BE2C (cell line): ENCODE data around the gene PCDHGA8.
"Not testable (repeated sequence)": the region's sequence is repeated elsewhere in the genome, so short reads cannot be mapped to it uniquely, and the experiment has no call there.

Source experiments
- DNase-seq: peaks from one replicate; pipeline ENCODE4 v3.0.0-alpha.2; 2020
- H3K27me3 ChIP-seq: fragments of 250-450 bp; sonication (Bioruptor Pico); 2 replicates; pipeline ENCODE4 v1.5.1; 2020; ENCODE audit warnings: mild to moderate bottlenecking
- H3K36me3 ChIP-seq: fragments of 250-450 bp; sonication (Bioruptor Pico); 2 replicates; pipeline ENCODE4 v1.5.1; 2020; ENCODE audit warnings: mild to moderate bottlenecking
- H3K4me1 ChIP-seq: fragments of 250-450 bp; sonication (Bioruptor Pico); 2 replicates; pipeline ENCODE4 v1.5.1; 2020
- H3K4me3 ChIP-seq: 2 replicates; pipeline ENCODE4 v1.5.1; 2011; ENCODE audit warnings: low read depth, low read length
- H3K9me3 ChIP-seq: fragments of 250-450 bp; sonication (Bioruptor Pico); 2 replicates; pipeline ENCODE4 v1.5.1; 2020
- CTCF ChIP-seq: IDR thresholded peaks from 2 replicates; pipeline ENCODE4 v1.5.1; 2012; ENCODE audit warnings: mild to moderate bottlenecking, low read depth, low read length

The PCDHGA8 gene

GRCh38 chr5:141382469-141383294 is 9.8 kb upstream of the PCDHGA8 start, which contains the start of gene PCDHGA7:
PCDHGA7 (plus strand) TSS chr5:141382742; CDS start chr5:141382900, 158 bp downstream.
- H3K9me3 ChIP-seq, result no peaks in the 10 kb centered on the region; the same call in 1 of the 2 replicates
- no peaks in the 10 kb centered on the region for H3K27me3 ChIP-seq
- H3K4me1 ChIP-seq, result no peaks in the 10 kb centered on the region
- DNase-seq, result no peak
- peaks cover 12% of the 10 kb centered on the region for H3K36me3 ChIP-seq
- no peak within 1 kb of the TSS for H3K4me3 ChIP-seq
- TF ChIP-seq CTCF, result no peak

DNA sequence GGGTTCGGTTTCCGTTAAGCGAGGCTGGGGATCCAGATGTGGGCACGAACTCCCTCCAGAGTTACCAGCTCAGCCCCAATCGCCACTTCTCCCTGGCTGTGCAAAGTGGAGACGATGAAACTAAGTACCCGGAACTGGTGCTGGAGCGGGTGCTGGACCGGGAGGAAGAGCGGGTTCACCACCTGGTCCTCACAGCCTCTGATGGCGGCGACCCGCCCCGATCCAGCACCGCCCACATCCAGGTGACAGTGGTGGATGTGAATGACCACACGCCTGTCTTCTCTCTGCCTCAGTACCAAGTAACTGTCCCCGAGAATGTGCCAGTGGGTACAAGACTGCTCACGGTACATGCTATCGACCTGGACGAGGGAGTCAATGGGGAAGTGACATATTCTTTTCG is 9.1 kb upstream of the PCDHGA8 start:
- Histone ChIP-seq H3K9me3 (no peaks in the 10 kb centered on the region; the same call in 1 of the 2 replicates), H3K4me1 (no peaks in the 10 kb centered on the region), H3K36me3 (peaks cover 12% of the 10 kb centered on the region), H3K4me3 (no peak overlapping the region), H3K27me3 (no peaks in the 10 kb centered on the region)
- no peak for TF ChIP-seq CTCF
- DNase-seq, result no peak

DNA sequence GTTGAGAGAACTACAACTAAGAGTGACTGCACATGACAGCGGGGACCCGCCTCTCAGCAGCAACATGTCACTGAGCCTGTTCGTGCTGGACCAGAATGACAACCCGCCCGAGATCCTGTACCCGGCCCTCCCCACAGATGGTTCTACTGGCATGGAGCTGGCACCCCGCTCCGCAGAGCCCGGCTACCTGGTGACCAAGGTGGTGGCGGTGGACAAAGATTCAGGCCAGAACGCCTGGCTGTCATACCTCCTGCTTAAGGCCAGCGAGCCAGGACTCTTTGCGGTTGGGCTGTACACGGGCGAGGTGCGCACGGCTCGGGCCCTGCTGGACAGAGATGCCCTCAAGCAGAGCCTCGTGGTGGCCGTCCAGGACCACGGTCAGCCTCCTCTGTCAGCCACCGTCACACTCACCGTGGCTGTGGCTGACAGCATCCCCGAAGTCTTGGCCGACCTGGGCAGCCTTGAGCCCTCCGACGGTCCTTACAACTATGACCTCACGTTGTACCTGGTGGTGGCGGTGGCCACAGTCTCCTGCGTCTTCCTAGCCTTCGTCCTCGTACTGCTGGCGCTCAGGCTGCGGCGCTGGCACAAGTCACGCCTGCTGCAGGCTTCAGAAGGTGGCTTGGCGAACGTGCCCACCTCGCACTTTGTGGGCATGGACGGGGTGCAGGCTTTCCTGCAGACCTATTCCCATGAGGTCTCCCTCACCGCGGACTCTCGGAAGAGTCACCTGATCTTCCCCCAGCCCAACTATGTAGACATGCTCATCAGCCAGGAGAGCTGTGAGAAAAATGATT is 7.8 kb upstream of the PCDHGA8 start:
- Histone ChIP-seq H3K4me3 (no peak overlapping the region), H3K36me3 (peaks cover 12% of the 10 kb centered on the region), H3K4me1 (no peaks in the 10 kb centered on the region), H3K9me3 (no peaks in the 10 kb centered on the region; the same call in 1 of the 2 replicates), H3K27me3 (no peaks in the 10 kb centered on the region)
- no peak for TF ChIP-seq CTCF
- DNase-seq, result no peak

DNA sequence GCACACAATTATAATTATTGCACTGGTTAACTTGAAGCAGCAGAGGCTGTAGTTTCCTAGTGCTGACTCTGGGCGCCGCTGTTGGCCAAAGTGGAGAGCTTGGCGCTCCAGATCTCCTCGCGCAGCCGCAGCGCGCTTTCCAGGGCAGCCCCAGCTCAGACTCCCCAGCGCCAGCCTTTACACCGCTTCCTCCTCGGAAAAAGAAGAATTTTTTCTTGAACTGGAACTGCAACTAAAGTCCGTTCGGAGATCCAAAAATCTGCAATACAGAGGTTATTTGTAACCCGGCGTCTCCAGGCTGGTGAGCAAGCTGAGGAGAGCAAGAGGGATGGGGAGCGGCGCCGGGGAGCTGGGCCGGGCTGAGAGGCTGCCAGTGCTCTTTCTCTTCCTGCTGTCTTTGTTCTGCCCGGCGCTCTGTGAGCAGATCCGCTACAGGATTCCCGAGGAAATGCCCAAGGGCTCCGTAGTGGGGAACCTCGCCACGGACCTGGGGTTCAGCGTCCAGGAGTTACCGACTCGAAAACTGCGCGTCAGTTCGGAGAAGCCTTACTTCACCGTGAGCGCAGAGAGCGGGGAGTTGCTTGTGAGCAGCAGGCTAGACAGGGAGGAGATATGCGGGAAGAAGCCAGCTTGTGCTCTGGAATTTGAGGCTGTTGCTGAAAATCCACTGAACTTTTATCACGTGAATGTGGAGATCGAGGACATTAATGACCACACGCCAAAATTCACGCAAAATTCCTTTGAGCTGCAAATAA is 4.7 kb upstream of the PCDHGA8 start, which contains the start of gene PCDHGB4:
PCDHGB4 (plus strand) TSS at position 142 of the 755 bp plus-strand sequence; CDS start at position 329, 187 bp downstream.
- DNase-seq, H3K9me3 ChIP-seq, H3K36me3 ChIP-seq, H3K27me3 ChIP-seq, H3K4me1 ChIP-seq, H3K4me3 ChIP-seq: not testable (repeated sequence)

DNA sequence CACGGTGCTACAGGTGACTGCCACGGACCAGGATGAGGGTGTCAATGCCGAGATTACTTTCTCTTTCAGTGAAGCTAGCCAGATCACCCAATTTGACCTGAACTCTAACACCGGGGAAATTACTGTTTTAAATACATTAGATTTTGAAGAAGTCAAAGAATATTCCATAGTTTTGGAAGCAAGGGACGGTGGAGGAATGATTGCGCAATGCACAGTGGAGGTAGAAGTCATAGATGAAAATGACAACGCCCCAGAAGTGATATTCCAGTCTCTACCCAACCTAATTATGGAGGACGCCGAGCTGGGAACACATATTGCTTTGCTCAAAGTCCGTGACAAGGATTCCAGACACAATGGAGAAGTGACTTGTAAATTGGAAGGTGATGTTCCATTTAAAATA is 3.8 kb upstream of the PCDHGA8 start:
- H3K36me3 ChIP-seq, result no peaks in the 10 kb centered on the region; the same call in 1 of the 2 replicates
- no peaks in the 10 kb centered on the region for H3K27me3 ChIP-seq
- no peak for TF ChIP-seq CTCF
- H3K9me3 ChIP-seq, result no peaks in the 10 kb centered on the region; the same call in 1 of the 2 replicates
- no peak overlapping the region for H3K4me3 ChIP-seq
- no peak for DNase-seq
- H3K4me1 ChIP-seq, result no peaks in the 10 kb centered on the region
